K562 (cell line): ENCODE measurements around the gene COL4A4. TPM values are rescaled to one million over a fixed set of nuclear protein-coding genes. Genes with fewer than 3 reads are reported as not detected.

ENCODE experiments used
- ATAC-seq: fragments of 200-7000 bp; cut with Tn5 transposase; 3 replicates; pipeline ENCODE4 v1.9.1; 2020; ENCODE audit warnings: moderate library complexity
- BruUV-seq: library from RNA; stranded (reverse); fragments of 400-500 nt; replicated peaks from 2 replicates; lab custom pipeline; 2021; lab: Mats Ljungman, UMichigan
- CTCF ChIA-PET: fragments of 300-600 bp; formaldehyde crosslinking; extraction: SDS; loops from one replicate; lab custom pipeline; 2021; ENCODE audit warnings: low intra/inter-chr PET ratio; lab: Yijun Ruan, JAX
- POLR2A ChIA-PET: fragments of 300-600, 350-650 bp; sonication (Branson Sonifier 250); formaldehyde crosslinking; extraction: SDS; loops from one replicate; lab custom pipeline; 2021; ENCODE audit warnings: antibody characterized with exemption, inconsistent platforms; lab: Yijun Ruan, JAX
- DNase-seq, 4 experiments: peaks; one replicate each; pipeline versions ENCODE4 v3.0.0 to v3.0.0-alpha.2; 2011 to 2018; ENCODE audit warnings: low spot score in 3 of 4, mixed read lengths in 3 of 4; ENCODE audit errors: extremely low read depth in 1 of 4
- FAIRE-seq: peaks from 2 replicates; lab custom pipeline; 2011; peaks lifted over from hg19 to GRCh38; lab: Jason Lieb, UNC
- H2AFZ ChIP-seq: 2 replicates; pipeline ENCODE4 v1.6.0; 2011; ENCODE audit warnings: low read depth, low read length, control low read depth, inconsistent platforms
- H3K27ac ChIP-seq: fragments of 200-600 bp; 3 replicates; pipeline ENCODE4 v1.8.0; 2011; ENCODE audit warnings: low read depth, mild to moderate bottlenecking, control low read depth, inconsistent platforms, low read length, moderate library complexity, mixed read lengths; ENCODE audit errors: extremely low read depth
- H3K27me3 ChIP-seq, 2 experiments: fragments of 300-600 bp in 1 of 2; 2 replicates in 1 of 2; 3 replicates in 1 of 2; pipeline versions ENCODE4 v1.6.0 to v1.8.0; 2011; ENCODE audit warnings: inconsistent platforms in 2 of 2, low read length in 2 of 2, mild to moderate bottlenecking in 1 of 2, mixed read lengths in 1 of 2, moderate library complexity in 1 of 2; ENCODE audit not compliant: control insufficient read depth in 2 of 2, insufficient read depth in 2 of 2
- H3K36me3 ChIP-seq: fragments of 300-600 bp; 3 replicates; pipeline ENCODE4 v1.8.0; 2011; ENCODE audit warnings: mild to moderate bottlenecking, low read length, inconsistent platforms; ENCODE audit not compliant: control insufficient read depth, insufficient read depth
- H3K4me1 ChIP-seq, 2 experiments: fragments of 200-600 bp in 1 of 2; replicated peaks in 1 of 2; 2 replicates in 1 of 2; 3 replicates in 1 of 2; pipeline versions ENCODE4 v1.5.1 to v1.8.0; 2011; ENCODE audit warnings: inconsistent platforms in 2 of 2, low read length in 2 of 2, mild to moderate bottlenecking in 1 of 2, mixed read lengths in 1 of 2, moderate library complexity in 1 of 2; ENCODE audit not compliant: control insufficient read depth in 2 of 2, insufficient read depth in 2 of 2
- H3K4me2 ChIP-seq: 2 replicates; pipeline ENCODE4 v1.6.1; 2011; ENCODE audit warnings: low read length, control low read depth, inconsistent platforms, mixed read lengths; ENCODE audit not compliant: insufficient read depth
- H3K4me3 ChIP-seq: fragments of 200-600 bp; sonication (generic), shearing (Covaris generic); 2 replicates; pipeline ENCODE4 v1.5.1; 2016; ENCODE audit warnings: control low read depth, inconsistent platforms
- H3K79me2 ChIP-seq: fragments of 200-600 bp; 3 replicates; pipeline ENCODE4 v1.8.0; 2011; ENCODE audit warnings: low read length, inconsistent platforms; ENCODE audit not compliant: control insufficient read depth, insufficient read depth
- H3K9ac ChIP-seq, 2 experiments: 2 replicates each; pipeline versions ENCODE4 v1.6.0 to v1.6.1; 2011; ENCODE audit warnings: low read depth in 2 of 2, low read length in 2 of 2, control low read depth in 1 of 2, inconsistent platforms in 1 of 2, mild to moderate bottlenecking in 1 of 2, mixed read lengths in 1 of 2; ENCODE audit not compliant: insufficient read depth in 1 of 2
- H3K9me1 ChIP-seq: one replicate; pipeline ENCODE4 v1.6.0; 2011; ENCODE audit warnings: inconsistent platforms, mild to moderate bottlenecking, low read length, moderate library complexity; ENCODE audit not compliant: control insufficient read depth, insufficient read depth
- H3K9me3 ChIP-seq: replicated peaks from 2 replicates; pipeline ENCODE4 v1.5.1; 2011; ENCODE audit warnings: low read depth, low read length, inconsistent platforms; ENCODE audit not compliant: control insufficient read depth, insufficient read depth
- H4K20me1 ChIP-seq: replicated peaks from 2 replicates; pipeline ENCODE4 v1.6.1; 2011; ENCODE audit warnings: low read length, inconsistent platforms, mixed read lengths; ENCODE audit not compliant: control insufficient read depth, insufficient read depth
- ESRRA ChIP-seq: fragments of 450-650 bp; IDR thresholded peaks from 2 replicates; pipeline ENCODE4 v1.6.1; 2014; ENCODE audit warnings: low read depth, mild to moderate bottlenecking, moderate library complexity, borderline replicate concordance
- FOXK1 ChIP-seq: sonication (generic); formaldehyde crosslinking; IDR thresholded peaks from 2 replicates; pipeline ENCODE4 v1.8.0; 2022; ENCODE audit warnings: missing genetic modification reagents, mild to moderate bottlenecking, borderline replicate concordance
- MCM2 ChIP-seq: fragments of 450-650 bp; IDR thresholded peaks from 2 replicates; pipeline ENCODE4 v1.6.1; 2017; ENCODE audit warnings: low read depth, mild to moderate bottlenecking
- NFE2 ChIP-seq: IDR thresholded peaks from 2 replicates; pipeline ENCODE4 v1.6.1; 2014; ENCODE audit warnings: antibody characterized with exemption, low read depth
- TOE1 ChIP-seq, 2 experiments: fragments of 450-650 bp in 1 of 2; sonication (generic) in 1 of 2; formaldehyde crosslinking in 1 of 2; IDR thresholded peaks; 2 replicates each; pipeline versions ENCODE4 v1.7.1 to v1.8.0; 2016 to 2022; ENCODE audit warnings: borderline replicate concordance in 2 of 2, mild to moderate bottlenecking in 2 of 2, antibody characterized with exemption in 1 of 2, inconsistent platforms in 1 of 2, low read depth in 1 of 2, missing genetic modification reagents in 1 of 2, moderate library complexity in 1 of 2
- ZNF764 ChIP-seq: fragments of 250-450 bp; sonication (Bioruptor Pico); IDR thresholded peaks from 2 replicates; pipeline ENCODE4 v1.4.0; 2020; ENCODE audit warnings: low read depth, mild to moderate bottlenecking, moderate library complexity
- WGBS: fragments of 100-300 bp; shearing (Covaris generic); methylation state at CpG from one replicate; pipeline ENCODE4 v1.1.6; 2016; ENCODE audit warnings: low coverage, mixed read lengths; ENCODE audit not compliant: insufficient coverage; ENCODE audit errors: missing lambda C conversion rate; 5-methylcytosine and 5-hydroxymethylcytosine counted together
- in situ Hi-C: fragments of 300-500 bp; cut with MboI; formaldehyde crosslinking; loops from 4 replicates; pipeline ENCODE4 v1.15.0; 2018; ENCODE audit warnings: inconsistent platforms, mixed read lengths
- intact Hi-C: fragments of 100-400 bp; cut with micrococcal nuclease; formaldehyde crosslinking; loops from 2 replicates; pipeline ENCODE4 v1.14.2; 2022
- polyA plus RNA-seq, 8 experiments: library from polyadenylated mRNA; depleted of rRNA in 4 of 8; stranded (reverse) in 5 of 8; unstranded in 3 of 8; fragments of >200 nt; fragmentation: Nextera tagmentation in 2 of 8; fragmentation: Illumina TruSeq in 1 of 8; extraction: Ambion mirVana in 2 of 8; extraction: Trizol in 1 of 8; gene quantifications; 2 replicates each; pipeline versions ENCODE4 v1.2.1 to v1.2.3, GENCODE V29; 2011 to 2014; ENCODE audit warnings: inconsistent platforms in 1 of 8, missing spikeins in 1 of 8
- total RNA-seq, 7 experiments: library from RNA; depleted of rRNA in 6 of 7; stranded (reverse); fragments of >200 nt in 6 of 7; fragmentation: Illumina TruSeq in 2 of 7; extraction: Trizol in 2 of 7; gene quantifications; 2 replicates each; pipeline versions ENCODE4 v1.2.1 to v1.2.3, GENCODE V29; 2011 to 2021; ENCODE audit warnings: low replicate concordance in 1 of 7
- TF ChIP-seq, protein P1 (sequence below): fragments of 250-450 bp; sonication (Bioruptor Pico); IDR thresholded peaks from 2 replicates; pipeline ENCODE4 v1.5.0; 2021
- TF ChIP-seq, protein P2 (sequence below): fragments of 450-650 bp; IDR thresholded peaks from 2 replicates; pipeline ENCODE4 v1.7.1; 2018; ENCODE audit warnings: mild to moderate bottlenecking, low read depth; ENCODE audit not compliant: partially characterized antibody
- TF ChIP-seq, protein P3 (sequence below), 2 experiments: fragments of 450-650 bp; IDR thresholded peaks; 2 replicates each; pipeline ENCODE4 v1.6.1; 2016; ENCODE audit warnings: mild to moderate bottlenecking in 2 of 2, borderline replicate concordance in 1 of 2, low read depth in 1 of 2, moderate library complexity in 1 of 2

Gene COL4A4
- total and polyA plus RNA-seq, 9 of the 15 experiments (the other 6 are each of a cell fraction or from before 2014, with no cell fraction given) = under 0.01 to 0.01 TPM; not detected in 7

- 14% methylated on average over 1 of the region's 1 CpG for WGBS
- H3K27ac ChIP-seq = no peak overlapping the region
- H3K36me3 ChIP-seq = no peaks in the 10 kb centered on the region
- ChIA-PET CTCF (no interaction called here), POLR2A (no interaction called here)
- BruUV-seq = no TSS peak
- in situ Hi-C loops = no loop called here
- H3K9me1 ChIP-seq = no peaks in the 10 kb centered on the region
- FAIRE-seq (no peak), DNase-seq (peak in 2 of 4 experiments; percentile 10 to 14), ATAC-seq (peak; percentile 56; the same call in 2 of the 3 replicates)
- intact Hi-C loops = no loop called here
- H2AFZ ChIP-seq = no peak overlapping the region
- H4K20me1 ChIP-seq = no peaks in the 10 kb centered on the region
- H3K4me3 ChIP-seq = no peak overlapping the region
- no peaks in the 10 kb centered on the region for H3K79me2 ChIP-seq
- no peak overlapping the region for H3K4me2 ChIP-seq
- no peaks in the 10 kb centered on the region for H3K27me3 ChIP-seq
- peaks cover 0 to 8% of the 10 kb centered on the region in 2 experiments; a peak in 2 of 5 replicates for H3K4me1 ChIP-seq
- no peak overlapping the region for H3K9ac ChIP-seq
- H3K9me3 ChIP-seq = no peaks in the 10 kb centered on the region
- no peak for TF ChIP-seq FOXK1 (CRISPR knock-in tag)
- TF ChIP-seq, protein P1, sequence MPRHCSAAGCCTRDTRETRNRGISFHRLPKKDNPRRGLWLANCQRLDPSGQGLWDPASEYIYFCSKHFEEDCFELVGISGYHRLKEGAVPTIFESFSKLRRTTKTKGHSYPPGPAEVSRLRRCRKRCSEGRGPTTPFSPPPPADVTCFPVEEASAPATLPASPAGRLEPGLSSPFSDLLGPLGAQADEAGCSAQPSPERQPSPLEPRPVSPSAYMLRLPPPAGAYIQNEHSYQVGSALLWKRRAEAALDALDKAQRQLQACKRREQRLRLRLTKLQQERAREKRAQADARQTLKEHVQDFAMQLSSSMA (CRISPR knock-in tag) = no peak
- no peak for TF ChIP-seq MCM2
- TF ChIP-seq, protein P2, sequence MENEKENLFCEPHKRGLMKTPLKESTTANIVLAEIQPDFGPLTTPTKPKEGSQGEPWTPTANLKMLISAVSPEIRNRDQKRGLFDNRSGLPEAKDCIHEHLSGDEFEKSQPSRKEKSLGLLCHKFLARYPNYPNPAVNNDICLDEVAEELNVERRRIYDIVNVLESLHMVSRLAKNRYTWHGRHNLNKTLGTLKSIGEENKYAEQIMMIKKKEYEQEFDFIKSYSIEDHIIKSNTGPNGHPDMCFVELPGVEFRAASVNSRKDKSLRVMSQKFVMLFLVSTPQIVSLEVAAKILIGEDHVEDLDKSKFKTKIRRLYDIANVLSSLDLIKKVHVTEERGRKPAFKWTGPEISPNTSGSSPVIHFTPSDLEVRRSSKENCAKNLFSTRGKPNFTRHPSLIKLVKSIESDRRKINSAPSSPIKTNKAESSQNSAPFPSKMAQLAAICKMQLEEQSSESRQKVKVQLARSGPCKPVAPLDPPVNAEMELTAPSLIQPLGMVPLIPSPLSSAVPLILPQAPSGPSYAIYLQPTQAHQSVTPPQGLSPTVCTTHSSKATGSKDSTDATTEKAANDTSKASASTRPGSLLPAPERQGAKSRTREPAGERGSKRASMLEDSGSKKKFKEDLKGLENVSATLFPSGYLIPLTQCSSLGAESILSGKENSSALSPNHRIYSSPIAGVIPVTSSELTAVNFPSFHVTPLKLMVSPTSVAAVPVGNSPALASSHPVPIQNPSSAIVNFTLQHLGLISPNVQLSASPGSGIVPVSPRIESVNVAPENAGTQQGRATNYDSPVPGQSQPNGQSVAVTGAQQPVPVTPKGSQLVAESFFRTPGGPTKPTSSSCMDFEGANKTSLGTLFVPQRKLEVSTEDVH = no peak
- TF ChIP-seq, protein P3, sequence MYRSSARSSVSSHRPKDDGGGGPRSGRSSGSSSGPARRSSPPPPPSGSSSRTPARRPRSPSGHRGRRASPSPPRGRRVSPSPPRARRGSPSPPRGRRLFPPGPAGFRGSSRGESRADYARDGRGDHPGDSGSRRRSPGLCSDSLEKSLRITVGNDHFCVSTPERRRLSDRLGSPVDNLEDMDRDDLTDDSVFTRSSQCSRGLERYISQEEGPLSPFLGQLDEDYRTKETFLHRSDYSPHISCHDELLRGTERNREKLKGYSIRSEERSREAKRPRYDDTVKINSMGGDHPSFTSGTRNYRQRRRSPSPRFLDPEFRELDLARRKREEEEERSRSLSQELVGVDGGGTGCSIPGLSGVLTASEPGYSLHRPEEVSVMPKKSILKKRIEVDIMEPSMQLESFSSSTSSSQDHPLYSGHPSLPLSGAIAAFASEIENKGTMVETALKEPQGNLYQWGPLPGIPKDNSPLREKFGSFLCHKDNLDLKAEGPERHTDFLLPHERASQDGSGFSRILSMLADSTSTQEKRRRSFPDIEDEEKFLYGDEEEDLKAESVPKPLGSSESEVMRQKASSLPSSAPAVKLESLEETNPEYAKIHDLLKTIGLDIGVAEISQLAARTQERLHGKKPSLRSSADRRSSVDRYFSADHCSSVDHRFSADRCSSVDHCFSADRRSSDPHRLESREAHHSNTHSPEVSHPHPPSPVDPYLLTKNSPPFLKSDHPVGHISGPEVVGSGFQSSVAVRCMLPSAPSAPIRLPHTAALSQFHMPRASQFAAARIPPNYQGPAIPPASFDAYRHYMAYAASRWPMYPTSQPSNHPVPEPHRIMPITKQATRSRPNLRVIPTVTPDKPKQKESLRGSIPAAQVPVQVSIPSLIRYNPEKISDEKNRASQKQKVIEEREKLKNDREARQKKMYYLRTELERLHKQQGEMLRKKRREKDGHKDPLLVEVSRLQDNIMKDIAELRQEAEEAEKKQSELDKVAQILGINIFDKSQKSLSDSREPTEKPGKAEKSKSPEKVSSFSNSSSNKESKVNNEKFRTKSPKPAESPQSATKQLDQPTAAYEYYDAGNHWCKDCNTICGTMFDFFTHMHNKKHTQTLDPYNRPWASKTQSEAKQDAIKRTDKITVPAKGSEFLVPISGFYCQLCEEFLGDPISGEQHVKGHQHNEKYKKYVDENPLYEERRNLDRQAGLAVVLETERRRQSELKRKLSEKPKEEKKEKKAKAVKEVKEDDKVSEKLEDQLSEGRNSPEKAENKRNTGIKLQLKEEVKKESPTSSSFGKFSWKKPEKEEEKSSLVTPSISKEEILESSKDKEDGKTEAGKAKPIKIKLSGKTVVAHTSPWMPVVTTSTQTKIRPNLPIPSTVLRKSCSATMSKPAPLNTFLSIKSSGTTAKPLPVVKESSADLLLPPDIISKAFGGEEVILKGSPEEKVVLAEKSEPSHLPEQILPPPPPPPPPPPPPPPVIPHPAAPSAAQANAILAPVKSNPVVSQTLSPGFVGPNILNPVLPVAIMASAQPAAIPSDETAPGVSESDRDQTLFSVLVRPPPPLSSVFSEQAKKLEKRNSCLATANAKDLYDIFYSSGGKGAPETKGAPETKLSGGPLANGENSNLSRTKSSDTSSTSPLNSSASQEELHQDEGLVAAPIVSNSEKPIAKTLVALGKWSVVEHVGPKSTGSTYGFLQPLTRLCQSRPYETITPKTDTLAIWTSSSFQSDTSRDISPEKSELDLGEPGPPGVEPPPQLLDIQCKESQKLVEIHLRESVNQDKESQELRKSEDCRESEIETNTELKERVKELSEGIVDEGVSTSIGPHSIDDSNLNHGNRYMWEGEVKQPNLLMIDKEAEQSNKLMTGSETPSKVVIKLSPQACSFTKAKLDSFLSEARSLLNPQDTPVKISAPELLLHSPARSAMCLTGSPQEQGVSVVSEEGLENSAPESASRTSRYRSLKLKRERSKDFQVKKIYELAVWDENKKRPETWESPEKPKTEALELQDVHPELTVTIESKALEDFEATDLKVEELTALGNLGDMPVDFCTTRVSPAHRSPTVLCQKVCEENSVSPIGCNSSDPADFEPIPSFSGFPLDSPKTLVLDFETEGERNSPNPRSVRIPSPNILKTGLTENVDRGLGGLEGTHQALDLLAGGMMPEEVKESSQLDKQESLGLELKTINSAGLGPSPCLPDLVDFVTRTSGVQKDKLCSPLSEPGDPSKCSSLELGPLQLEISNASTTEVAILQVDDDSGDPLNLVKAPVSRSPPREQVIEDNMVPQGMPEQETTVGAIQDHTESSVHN (IDR thresholded peaks at IDR 0.05; ENCODE audit: borderline replicate concordance in 1 of 2, low read depth in 1 of 2) = no peak
- TF ChIP-seq TOE1 (IDR thresholded peaks at IDR 0.05; ENCODE audit: borderline replicate concordance) = no peak
- no peak for TF ChIP-seq TOE1 (CRISPR knock-in tag; IDR thresholded peaks at IDR 0.05; ENCODE audit: borderline replicate concordance, low read depth)
- TF ChIP-seq ESRRA = no peak
- peak; percentile 76 for TF ChIP-seq NFE2
- TF ChIP-seq ZNF764 (CRISPR knock-in tag) = no peak
Observed at GRCh38 chr2:226963528-226963927, 200.5 kb downstream of the COL4A4 start.
